GM23338 (cell line): ENCODE measurements around the gene HYAL2. TPM values are rescaled to one million over a fixed set of nuclear protein-coding genes. Genes with fewer than 3 reads are reported as not detected.

Source experiments
- ATAC-seq: fragments of 200-7000 bp; cut with Tn5 transposase; 3 replicates; pipeline ENCODE4 v1.9.1; 2020
- DNase-seq: peaks from one replicate; pipeline ENCODE4 v3.0.0-alpha.2; 2015; ENCODE audit warnings: low spot score
- H2AFZ ChIP-seq: fragments of 200-600 bp; sonication (generic); 2 replicates; pipeline ENCODE4 v1.8.0; 2016; ENCODE audit warnings: antibody characterized with exemption, mild to moderate bottlenecking, moderate library complexity
- H3F3A ChIP-seq: fragments of 200-600 bp; sonication (generic); replicated peaks from 2 replicates; pipeline ENCODE4 v1.8.0; 2017; ENCODE audit warnings: antibody characterized with exemption, mixed run types, low read depth
- H3K27ac ChIP-seq: fragments of 200-600 bp; sonication (generic); 2 replicates; pipeline ENCODE4 v1.6.1; 2016; ENCODE audit warnings: low read depth
- H3K27me3 ChIP-seq: fragments of 200-600 bp; sonication (generic); 2 replicates; pipeline ENCODE4 v1.8.0; 2016; ENCODE audit warnings: mild to moderate bottlenecking, mixed run types, moderate library complexity; ENCODE audit not compliant: insufficient read depth
- H3K36me3 ChIP-seq: fragments of 200-600 bp; sonication (generic); 2 replicates; pipeline ENCODE4 v1.8.0; 2016; ENCODE audit warnings: mild to moderate bottlenecking; ENCODE audit not compliant: insufficient read depth
- H3K4me1 ChIP-seq: fragments of 200-600 bp; sonication (generic); 2 replicates; pipeline ENCODE4 v1.8.0; 2016; ENCODE audit warnings: mild to moderate bottlenecking, moderate library complexity; ENCODE audit not compliant: insufficient read depth
- H3K4me2 ChIP-seq: fragments of 200-600 bp; sonication (generic); 2 replicates; pipeline ENCODE4 v1.7.1; 2017; ENCODE audit warnings: mixed run types
- H3K4me3 ChIP-seq: fragments of 200-600 bp; sonication (generic); 2 replicates; pipeline ENCODE4 v1.6.1; 2016; ENCODE audit warnings: mixed run types
- H3K79me2 ChIP-seq: fragments of 200-600 bp; sonication (generic); replicated peaks from 2 replicates; pipeline ENCODE4 v1.8.0; 2017; ENCODE audit warnings: mild to moderate bottlenecking; ENCODE audit not compliant: insufficient read depth
- H3K9me2 ChIP-seq: fragments of 200-600 bp; sonication (generic); 2 replicates; pipeline ENCODE4 v1.8.0; 2017; ENCODE audit not compliant: insufficient read depth
- H4K20me1 ChIP-seq: fragments of 200-600 bp; sonication (generic); replicated peaks from 2 replicates; pipeline ENCODE4 v1.8.0; 2017; ENCODE audit warnings: mild to moderate bottlenecking; ENCODE audit not compliant: insufficient read depth
- H3K27ac Mint-ChIP-seq: 2 replicates; pipeline ENCODE4 v1.8.0; 2020; ENCODE audit warnings: inconsistent platforms, mild to moderate bottlenecking, moderate library complexity, mixed read lengths
- H3K27me3 Mint-ChIP-seq: 3 replicates; pipeline ENCODE4 v1.8.0; 2022; ENCODE audit warnings: low read depth, mild to moderate bottlenecking, moderate library complexity, mixed read lengths, inconsistent platforms; ENCODE audit not compliant: insufficient read depth, poor library complexity
- H3K36me3 Mint-ChIP-seq: 3 replicates; pipeline ENCODE4 v1.8.0; 2021; ENCODE audit warnings: low read depth, mild to moderate bottlenecking, inconsistent platforms, moderate library complexity, mixed read lengths
- H3K4me1 Mint-ChIP-seq: 3 replicates; pipeline ENCODE4 v1.8.0; 2020; ENCODE audit warnings: mild to moderate bottlenecking, inconsistent platforms, mixed read lengths
- H3K4me3 Mint-ChIP-seq: 3 replicates; pipeline ENCODE4 v1.8.0; 2021; ENCODE audit warnings: moderate library complexity, mild to moderate bottlenecking, inconsistent platforms, mixed read lengths
- H3K9me3 Mint-ChIP-seq: 3 replicates; pipeline ENCODE4 v1.8.0; 2020; ENCODE audit warnings: moderate library complexity, mild to moderate bottlenecking, inconsistent platforms, mixed read lengths
- CREB1 ChIP-seq: fragments of 250-450 bp; sonication (Bioruptor Pico); IDR thresholded peaks from 2 replicates; pipeline ENCODE4 v1.5.0; 2020; ENCODE audit warnings: low read depth, mild to moderate bottlenecking, moderate library complexity
- ETS1 ChIP-seq: IDR thresholded peaks from 2 replicates; pipeline ENCODE4 v1.6.1; 2016; ENCODE audit warnings: antibody characterized with exemption
- EZH2 ChIP-seq: fragments of 200-600 bp; sonication (generic); IDR thresholded peaks from one replicate; pipeline ENCODE4 v1.8.0; 2017; ENCODE audit warnings: antibody characterized with exemption, mild to moderate bottlenecking, low read depth; ENCODE audit not compliant: unreplicated experiment
- EZH2phosphoT487 ChIP-seq: fragments of 200-600 bp; sonication (generic); IDR thresholded peaks from one replicate; pipeline ENCODE4 v1.8.1; 2018; ENCODE audit warnings: antibody characterized with exemption; ENCODE audit not compliant: unreplicated experiment
- JUNB ChIP-seq: IDR thresholded peaks from one replicate; pipeline ENCODE4 v1.6.1; 2016; ENCODE audit warnings: antibody characterized with exemption; ENCODE audit not compliant: unreplicated experiment
- NANOG ChIP-seq: IDR thresholded peaks from 2 replicates; pipeline ENCODE4 v1.6.1; 2016; ENCODE audit warnings: antibody characterized with exemption, borderline replicate concordance
- POLR2AphosphoS5 ChIP-seq: IDR thresholded peaks from 2 replicates; pipeline ENCODE4 v1.6.1; 2016; ENCODE audit warnings: antibody characterized with exemption, low read depth
- REST ChIP-seq: IDR thresholded peaks from one replicate; pipeline ENCODE4 v1.6.1; 2018; ENCODE audit warnings: antibody characterized with exemption; ENCODE audit not compliant: unreplicated experiment
- STAT1 ChIP-seq: IDR thresholded peaks from one replicate; pipeline ENCODE4 v1.6.1; 2016; ENCODE audit warnings: antibody characterized with exemption; ENCODE audit not compliant: unreplicated experiment
- ZNF114 ChIP-seq: fragments of 250-450 bp; sonication (Bioruptor Pico); IDR thresholded peaks from 2 replicates; pipeline ENCODE4 v1.5.0; 2020; ENCODE audit warnings: mild to moderate bottlenecking, moderate library complexity
- ZNF331 ChIP-seq: fragments of 250-450 bp; sonication (Bioruptor Pico); IDR thresholded peaks from 2 replicates; pipeline ENCODE4 v1.5.0; 2020; ENCODE audit warnings: low read depth, mild to moderate bottlenecking, moderate library complexity
- polyA plus RNA-seq: library from polyadenylated mRNA; unstranded; fragments of >200 nt; fragmentation: Nextera tagmentation; extraction: Ambion mirVana; gene quantifications from 2 replicates; pipeline ENCODE4 v1.2.1, GENCODE V29; 2016
- total RNA-seq: library from RNA; depleted of rRNA; stranded (reverse); fragments of >200 nt; shearing (Covaris generic); gene quantifications from 2 replicates; pipeline ENCODE4 v1.2.3, GENCODE V29; 2014

Gene HYAL2
- total and polyA plus RNA-seq, 2 experiments from 2014 or later, result 28.9 to 74.3 TPM

- peaks cover 12% of the 10 kb centered on the region for H3K27me3 Mint-ChIP-seq
- Histone ChIP-seq H2AFZ (no peak overlapping the region), H3K4me2 (no peak overlapping the region), H4K20me1 (no peaks in the 10 kb centered on the region), H3K4me3 (no peak overlapping the region), H3K4me1 (peaks cover 11% of the 10 kb centered on the region), H3K27me3 (no peaks in the 10 kb centered on the region), H3K9me2 (no peaks in the 10 kb centered on the region), H3K36me3 (no peaks in the 10 kb centered on the region; the same call in 1 of the 2 replicates), H3K27ac (no peak overlapping the region), H3F3A (0 out of 2 replicates have a peak, but pooled peaks cover 3% of the 10 kb centered on the region), H3K79me2 (peaks cover 17% of the 10 kb centered on the region)
- no peak overlapping the region for H3K27ac Mint-ChIP-seq
- peaks cover 23% of the 10 kb centered on the region for H3K36me3 Mint-ChIP-seq
- no peak for DNase-seq
- H3K4me1 Mint-ChIP-seq, result peaks cover 14% of the 10 kb centered on the region
- ATAC-seq, result no peak
- TF ChIP-seq ZNF331 (CRISPR knock-in tag) (no peak), REST (no peak), NANOG (no peak)
- no peaks in the 10 kb centered on the region for H3K9me3 Mint-ChIP-seq
- H3K4me3 Mint-ChIP-seq, result no peak overlapping the region
Observed at GRCh38 chr3:50294089-50294488, 28.5 kb downstream of the HYAL2 start.

GRCh38 chr3:50293079-50293801, 29.3 kb downstream of the HYAL2 start:
- H3K4me2 ChIP-seq, result peak overlapping the region; percentile 81
- TF ChIP-seq CREB1 (CRISPR knock-in tag), result no peak
- no peak for TF ChIP-seq STAT1
- TF ChIP-seq POLR2AphosphoS5, result no peak
- no peak for TF ChIP-seq JUNB
- TF ChIP-seq REST, result no peak
- no peak for TF ChIP-seq ETS1
- no peak for TF ChIP-seq ZNF331 (CRISPR knock-in tag)
- no peak for TF ChIP-seq EZH2phosphoT487
- no peak for TF ChIP-seq ZNF114 (CRISPR knock-in tag)
- no peak for TF ChIP-seq EZH2
- no peak for TF ChIP-seq NANOG

More at GRCh38 chr3:50293079-50293801, 29.3 kb downstream of the HYAL2 start:
- H3K36me3 Mint-ChIP-seq, result peaks cover 32% of the 10 kb centered on the region
- H3K4me1 Mint-ChIP-seq, result peaks cover 14% of the 10 kb centered on the region
- DNase-seq, result no peak
- H3K27ac ChIP-seq, result peak overlapping the region; percentile 76; the same call in 1 of the 2 replicates
- 0 out of 2 replicates have a peak, but pooled peaks cover 1% of the 10 kb centered on the region for H3F3A ChIP-seq
- peak overlapping the region; percentile 89 for H2AFZ ChIP-seq
- peaks cover 11% of the 10 kb centered on the region for H3K27me3 Mint-ChIP-seq
- peak overlapping the region; percentile 47 for H3K4me3 ChIP-seq
- ATAC-seq, result no peak
- no peaks in the 10 kb centered on the region for H3K27me3 ChIP-seq
- H3K4me1 ChIP-seq, result peaks cover 7% of the 10 kb centered on the region
- H3K4me3 Mint-ChIP-seq, result peak overlapping the region; percentile 86
- no peaks in the 10 kb centered on the region for H3K9me3 Mint-ChIP-seq
- peaks cover 17% of the 10 kb centered on the region for H3K79me2 ChIP-seq
- H3K27ac Mint-ChIP-seq, result peak overlapping the region; percentile 98
- H4K20me1 ChIP-seq, result no peaks in the 10 kb centered on the region
- no peaks in the 10 kb centered on the region for H3K9me2 ChIP-seq
- no peaks in the 10 kb centered on the region; the same call in 1 of the 2 replicates for H3K36me3 ChIP-seq
